OCI-LY1 (cell line): ENCODE results near the gene NEDD4L.

Experiments
- H2AFZ ChIP-seq: fragments of 200-600 bp; sonication (generic), shearing (Covaris generic); 2 replicates; pipeline ENCODE4 v1.6.0; 2014; ENCODE audit warnings: antibody characterized with exemption, mild to moderate bottlenecking, low read length
- H3F3A ChIP-seq: fragments of 200-600 bp; sonication (generic), shearing (Covaris generic); 2 replicates; pipeline ENCODE4 v1.6.0; 2014; ENCODE audit warnings: mild to moderate bottlenecking, antibody characterized with exemption, low read length, moderate library complexity; ENCODE audit not compliant: insufficient read depth
- H3K27ac ChIP-seq: fragments of 200-600 bp; sonication (generic); 2 replicates; pipeline ENCODE4 v1.5.1; 2014; ENCODE audit warnings: low read length, mixed run types, mild to moderate bottlenecking, low read depth; ENCODE audit not compliant: poor library complexity, severe bottlenecking
- H3K27me3 ChIP-seq: fragments of 200-600 bp; sonication (generic); 2 replicates; pipeline ENCODE4 v1.6.0; 2014; ENCODE audit warnings: antibody characterized with exemption, mild to moderate bottlenecking, low read length, moderate library complexity; ENCODE audit not compliant: insufficient read depth
- H3K36me3 ChIP-seq: fragments of 200-600 bp; sonication (generic); 2 replicates; pipeline ENCODE4 v1.6.1; 2014; ENCODE audit warnings: mild to moderate bottlenecking, antibody characterized with exemption, low read length, moderate library complexity, mixed read lengths; ENCODE audit not compliant: insufficient read depth
- H3K4me1 ChIP-seq: fragments of 200-600 bp; sonication (generic); 2 replicates; pipeline ENCODE4 v1.5.1; 2014; ENCODE audit warnings: mild to moderate bottlenecking, low read length, moderate library complexity; ENCODE audit not compliant: insufficient read depth, severe bottlenecking
- H3K4me2 ChIP-seq: fragments of 200-600 bp; sonication (generic), shearing (Covaris generic); 2 replicates; pipeline ENCODE4 v1.6.1; 2014; ENCODE audit warnings: low read length
- H3K4me3 ChIP-seq: fragments of 200-600 bp; sonication (generic); 2 replicates; pipeline ENCODE4 v1.5.1; 2014; ENCODE audit warnings: low read length, low read depth, mild to moderate bottlenecking, mixed read lengths; ENCODE audit not compliant: poor library complexity, severe bottlenecking
- H3K79me2 ChIP-seq: fragments of 200-600 bp; shearing (Covaris generic); 2 replicates; pipeline ENCODE4 v1.6.1; 2016; ENCODE audit warnings: mixed run types, low read length, mixed read lengths; ENCODE audit not compliant: insufficient read depth
- H3K9ac ChIP-seq: fragments of 200-600 bp; sonication (generic), shearing (Covaris generic); 2 replicates; pipeline ENCODE4 v1.6.1; 2014; ENCODE audit warnings: mild to moderate bottlenecking, low read length, mixed read lengths
- H3K9me2 ChIP-seq: fragments of 200-600 bp; sonication (generic), shearing (Covaris generic); 2 replicates; pipeline ENCODE4 v1.6.1; 2014; ENCODE audit warnings: low read depth, mild to moderate bottlenecking, low read length, mixed read lengths
- H3K9me3 ChIP-seq: fragments of 200-600 bp; shearing (Covaris generic); 2 replicates; pipeline ENCODE4 v1.6.1; 2014; ENCODE audit warnings: low read length, mixed read lengths
- H4K20me1 ChIP-seq: fragments of 200-600 bp; sonication (generic), shearing (Covaris generic); 2 replicates; pipeline ENCODE4 v1.6.0; 2016; ENCODE audit warnings: mild to moderate bottlenecking, low read length; ENCODE audit not compliant: insufficient read depth
- CTCF ChIP-seq: fragments of 200-600 bp; sonication (generic), shearing (Covaris generic); IDR thresholded peaks from 2 replicates; pipeline ENCODE4 v1.5.1; 2017; ENCODE audit warnings: mild to moderate bottlenecking, antibody characterized with exemption, low read length, moderate library complexity, mixed read lengths
- EZH2 ChIP-seq: fragments of 200-600 bp; sonication (generic), shearing (Covaris generic); IDR thresholded peaks from 2 replicates; pipeline ENCODE4 v1.8.0; 2017; ENCODE audit warnings: borderline replicate concordance, mixed run types, mild to moderate bottlenecking, antibody characterized with exemption, low read length, moderate library complexity, mixed read lengths

The NEDD4L gene

GRCh38 chr18:57997820-57998219 lies 46.2 kb upstream of the NEDD4L start:
- no peaks in the 10 kb centered on the region for H3K36me3 ChIP-seq
- no peaks in the 10 kb centered on the region for H3K27me3 ChIP-seq
- no peak overlapping the region for H3K27ac ChIP-seq
- H3K9me2 ChIP-seq: no peaks in the 10 kb centered on the region
- H3K4me2 ChIP-seq: no peak overlapping the region
- no peak overlapping the region for H2AFZ ChIP-seq
- TF ChIP-seq CTCF (no peak), EZH2 (no peak)
- no peaks in the 10 kb centered on the region for H4K20me1 ChIP-seq
- H3F3A ChIP-seq: no peaks in the 10 kb centered on the region
- H3K4me3 ChIP-seq: no peak overlapping the region
- H3K4me1 ChIP-seq: no peaks in the 10 kb centered on the region
- H3K9ac ChIP-seq: no peak overlapping the region
- H3K9me3 ChIP-seq: no peaks in the 10 kb centered on the region
- H3K79me2 ChIP-seq: no peaks in the 10 kb centered on the region

- no peaks in the 10 kb centered on the region for H3K4me1 ChIP-seq
- no peaks in the 10 kb centered on the region for H3K27me3 ChIP-seq
- no peak overlapping the region for H3K4me2 ChIP-seq
- TF ChIP-seq CTCF (no peak), EZH2 (no peak)
- no peaks in the 10 kb centered on the region for H4K20me1 ChIP-seq
- no peak overlapping the region for H3K9ac ChIP-seq
- no peaks in the 10 kb centered on the region for H3F3A ChIP-seq
- no peak overlapping the region for H2AFZ ChIP-seq
- no peak overlapping the region for H3K4me3 ChIP-seq
- no peaks in the 10 kb centered on the region for H3K79me2 ChIP-seq
- H3K36me3 ChIP-seq: no peaks in the 10 kb centered on the region
- no peaks in the 10 kb centered on the region for H3K9me3 ChIP-seq
- no peaks in the 10 kb centered on the region for H3K9me2 ChIP-seq
- H3K27ac ChIP-seq: no peak overlapping the region
Measured at GRCh38 chr18:57998461-57998860, 45.6 kb upstream of the NEDD4L start.

- H3K9ac ChIP-seq: no peak overlapping the region
- H4K20me1 ChIP-seq: no peaks in the 10 kb centered on the region
- no peak overlapping the region for H2AFZ ChIP-seq
- H3K27ac ChIP-seq: no peak overlapping the region
- no peak overlapping the region for H3K4me3 ChIP-seq
- no peaks in the 10 kb centered on the region for H3K4me1 ChIP-seq
- no peaks in the 10 kb centered on the region for H3K36me3 ChIP-seq
- no peak overlapping the region for H3K4me2 ChIP-seq
- H3K9me3 ChIP-seq: no peaks in the 10 kb centered on the region
- H3K27me3 ChIP-seq: no peaks in the 10 kb centered on the region; the same call in 1 of the 2 replicates
- no peaks in the 10 kb centered on the region for H3K9me2 ChIP-seq
- TF ChIP-seq CTCF (no peak), EZH2 (no peak)
- H3K79me2 ChIP-seq: no peaks in the 10 kb centered on the region
- H3F3A ChIP-seq: no peaks in the 10 kb centered on the region
Measured at GRCh38 chr18:58004317-58004716, 39.7 kb upstream of the NEDD4L start.
